NCI-H510A treated with DMSO at 0.1 percent for 48 hours (cell line): Measurements from ENCODE around the gene STIMATE.

Source experiments
- DNase-seq: peaks from one replicate; lab custom pipeline; 2025; lab: John Stamatoyannopoulos, UW

STIMATE gene

GRCh38 chr3:52817221-52817620 lies 80.1 kb downstream of the STIMATE start:
- DNase-seq: no peak

GRCh38 chr3:52816654-52817053 lies 80.7 kb downstream of the STIMATE start:
- no peak for DNase-seq

GRCh38 chr3:52816199-52816598 lies 81.1 kb downstream of the STIMATE start:
- no peak for DNase-seq

- no peak for DNase-seq
Observed at GRCh38 chr3:52813810-52814209, 83.5 kb downstream of the STIMATE start.

DNA sequence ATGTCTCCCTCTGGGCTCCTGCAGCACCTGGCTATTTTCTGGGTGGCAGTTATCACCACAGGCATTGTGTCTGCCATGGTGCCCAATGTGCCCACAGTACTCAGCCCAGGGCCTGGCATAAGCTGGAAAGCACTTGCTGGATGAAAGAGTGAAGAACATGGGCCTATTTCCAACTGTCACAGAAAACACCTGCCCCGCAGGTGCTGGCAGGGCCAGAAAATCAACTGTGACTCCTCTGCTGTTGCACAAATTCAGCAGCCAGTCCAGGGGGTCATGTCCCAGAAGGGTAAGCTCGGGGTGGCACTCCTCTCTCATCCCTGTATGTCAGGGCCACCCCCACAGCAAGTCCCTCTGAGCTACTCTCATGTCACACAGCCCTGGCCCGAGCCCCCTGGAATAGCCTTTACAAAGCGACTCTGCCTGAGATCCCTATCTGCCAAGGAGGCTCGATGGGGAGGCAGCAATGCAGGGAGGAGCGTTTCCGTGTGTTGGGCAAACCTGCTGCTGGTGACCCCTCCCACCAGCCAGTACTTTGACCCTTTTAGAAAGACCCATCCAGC lies 85.8 kb downstream of the STIMATE start:
- DNase-seq: no peak

GRCh38 chr3:52810923-52811322 lies 86.4 kb downstream of the STIMATE start:
- DNase-seq: no peak

DNA sequence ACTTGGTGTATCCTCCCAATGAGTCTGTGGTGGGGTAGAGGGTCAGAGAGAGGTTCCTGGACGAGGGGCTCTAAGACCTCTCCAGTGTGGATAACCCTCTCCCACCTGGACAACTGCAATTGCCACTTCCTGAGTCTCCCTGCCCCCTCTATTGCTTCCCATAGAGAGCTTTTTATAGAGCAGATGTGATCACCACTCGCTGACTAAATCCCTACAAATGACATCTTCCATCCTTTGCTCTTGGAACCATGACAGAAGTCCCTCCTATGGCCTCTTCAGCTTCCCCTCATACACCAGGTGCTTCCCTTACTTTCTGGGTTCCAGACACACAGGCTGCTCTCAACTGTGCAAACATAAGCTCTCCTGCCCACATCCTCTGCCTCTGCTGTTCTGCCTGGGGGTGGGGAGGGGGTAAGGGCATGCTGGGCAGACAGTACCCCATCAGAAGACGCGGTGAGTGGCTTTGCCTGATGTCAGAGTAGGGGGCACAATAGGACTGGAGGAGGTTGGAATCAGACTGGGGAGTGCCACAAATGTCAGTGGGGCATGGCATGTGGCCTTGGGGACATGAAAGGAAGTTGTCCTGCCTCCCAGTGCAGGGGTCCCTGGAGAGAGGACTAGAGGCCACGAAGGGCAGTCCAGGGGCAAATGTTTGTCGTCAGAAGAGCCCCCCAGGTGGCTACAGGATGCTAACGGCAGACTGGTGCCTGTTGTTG lies 87.5 kb downstream of the STIMATE start:
- DNase-seq: peak; percentile 60

GRCh38 chr3:52809149-52809548 lies 88.2 kb downstream of the STIMATE start:
- no peak for DNase-seq

DNA sequence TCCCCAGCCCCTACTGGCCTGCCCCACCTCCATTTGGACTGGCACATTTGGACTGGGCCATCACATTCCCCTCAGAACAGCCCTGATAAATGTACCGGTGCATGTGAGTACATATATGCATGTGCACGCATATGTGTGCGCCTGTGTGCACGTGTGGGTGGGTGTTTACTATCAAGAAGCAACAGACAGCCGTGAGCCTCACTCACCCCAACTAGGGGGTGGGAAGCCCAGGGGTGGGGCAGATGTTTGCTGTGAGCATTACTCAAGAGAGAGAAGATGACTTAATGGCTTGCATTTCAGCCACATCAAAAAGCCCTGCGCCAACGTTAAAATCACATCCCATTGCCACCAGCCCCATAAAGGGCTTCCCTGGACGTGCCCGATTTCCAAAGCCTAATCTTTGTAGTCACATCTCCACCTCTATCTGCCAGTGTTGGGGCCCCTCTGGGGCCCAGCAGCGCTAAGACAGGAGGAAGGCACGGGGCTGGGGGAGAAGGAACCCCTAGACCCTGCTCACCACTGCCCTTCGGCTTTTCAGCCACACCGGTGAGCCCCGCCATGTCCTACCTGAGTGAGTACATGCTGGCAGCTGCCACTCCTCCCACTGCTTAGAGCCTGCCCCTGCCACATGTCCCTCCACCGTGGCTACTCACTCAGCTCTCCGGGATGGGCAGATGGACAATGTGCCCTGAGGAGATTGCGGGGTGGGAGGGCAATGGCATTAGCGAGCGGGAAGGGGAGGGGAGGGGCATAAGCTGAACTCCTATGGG lies 91.9 kb downstream of the STIMATE start:
- no peak for DNase-seq

GRCh38 chr3:52801839-52802238 lies 95.5 kb downstream of the STIMATE start:
- no peak for DNase-seq

- DNase-seq: no peak
Observed at GRCh38 chr3:52800079-52800478, 97.3 kb downstream of the STIMATE start.

- peak; percentile 7 for DNase-seq
Observed at GRCh38 chr3:52798978-52799476, 98.3 kb downstream of the STIMATE start.

- no peak for DNase-seq
Observed at GRCh38 chr3:52798376-52798977, 98.9 kb downstream of the STIMATE start.

DNA sequence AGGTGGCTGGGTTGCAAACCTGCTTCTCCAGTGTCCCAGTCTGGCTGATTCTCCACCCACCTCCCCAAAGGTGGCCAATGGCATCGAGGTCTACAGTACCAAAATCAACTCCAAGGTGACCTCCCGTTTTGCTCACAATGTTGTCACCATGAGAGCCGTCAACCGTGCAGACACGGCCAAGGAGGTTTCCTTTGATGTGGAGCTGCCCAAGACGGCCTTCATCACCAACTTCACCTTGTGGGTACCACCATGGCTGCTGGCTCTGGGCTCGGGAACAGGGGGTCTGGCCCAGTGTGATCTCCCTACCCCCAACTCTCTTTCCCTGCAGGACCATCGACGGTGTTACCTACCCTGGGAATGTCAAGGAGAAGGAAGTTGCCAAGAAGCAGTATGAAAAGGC lies 100.9 kb downstream of the STIMATE start:
- DNase-seq: no peak

- DNase-seq: no peak
Observed at GRCh38 chr3:52795298-52795900, 101.9 kb downstream of the STIMATE start.

- DNase-seq: no peak
Observed at GRCh38 chr3:52794612-52795099, 102.7 kb downstream of the STIMATE start, which contains the start of gene ITIH3. Gene ITIH3 (plus strand): TSS chr3:52794796. CDS start chr3:52794804, 8 bp downstream.

- no peak for DNase-seq
Observed at GRCh38 chr3:52793702-52794611, 103.4 kb downstream of the STIMATE start.

DNA sequence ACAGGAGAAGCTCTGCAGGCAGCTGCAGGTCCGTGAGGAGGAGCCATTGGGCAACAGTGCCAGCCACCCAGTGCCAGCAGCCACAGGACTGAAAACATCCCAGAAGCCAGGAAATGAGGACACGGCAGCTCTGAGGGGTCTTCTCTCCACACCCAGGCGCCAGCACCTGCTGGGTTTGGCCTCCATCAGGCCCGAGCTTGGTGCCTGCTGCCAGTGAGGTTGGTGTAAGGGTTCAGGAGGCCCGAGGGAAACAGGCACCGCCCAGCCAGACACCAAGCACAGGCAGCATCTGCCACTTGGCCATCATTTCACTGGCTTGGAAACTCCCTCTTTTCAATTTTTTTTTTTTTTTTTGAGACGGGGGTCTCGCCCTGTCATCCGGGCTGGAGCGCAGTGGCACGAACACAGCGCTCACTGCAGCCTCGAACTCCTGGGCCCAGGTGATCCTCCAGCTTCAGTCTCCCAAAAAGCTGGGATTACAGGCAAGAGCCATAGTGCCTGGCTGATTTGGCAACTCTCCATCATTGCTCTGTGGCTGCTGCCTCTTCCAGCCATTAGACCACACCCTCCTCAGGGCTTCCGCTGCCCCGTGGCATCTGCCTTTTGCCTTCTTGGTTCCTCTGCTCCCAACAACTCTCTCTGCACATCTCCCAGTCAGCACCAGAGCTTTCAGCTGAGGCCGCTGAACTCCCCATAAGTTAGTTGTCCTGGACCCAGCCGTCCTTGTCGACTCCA lies 104.2 kb downstream of the STIMATE start:
- no peak for DNase-seq

DNA sequence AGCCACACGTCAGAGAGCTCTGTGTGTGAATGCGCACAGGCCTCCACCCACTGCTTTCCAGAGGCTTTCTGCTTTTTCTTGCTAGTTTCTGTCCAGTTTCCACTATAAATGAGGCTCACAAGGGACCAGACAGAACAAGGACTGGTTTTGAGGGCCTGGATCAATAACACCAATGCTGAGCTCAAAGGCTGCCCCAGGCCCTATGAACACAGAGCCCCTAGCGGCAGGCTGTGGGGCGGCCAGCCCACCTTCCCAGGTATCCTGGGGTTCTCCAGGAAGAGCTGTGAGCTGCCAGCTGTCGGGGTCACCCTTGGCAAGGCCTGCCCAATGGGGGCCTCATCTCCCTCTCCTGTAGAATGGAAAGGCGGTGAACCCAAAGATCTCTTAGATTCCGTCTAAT lies 104.9 kb downstream of the STIMATE start:
- no peak for DNase-seq

- DNase-seq: no peak
Observed at GRCh38 chr3:52791928-52792327, 105.4 kb downstream of the STIMATE start.
